HepG2 (cell line): ENCODE results near the gene KAZN. TPM values are rescaled to one million over a fixed set of nuclear protein-coding genes. Genes with fewer than 3 reads are reported as not detected.

Source experiments
- ATF1 ChIP-seq: IDR thresholded peaks from 2 replicates; pipeline ENCODE4 v1.6.1; 2016; ENCODE audit warnings: mild to moderate bottlenecking, control low read depth
- ATF7 ChIP-seq, 2 experiments: fragments of 450-650 bp in 1 of 2; sonication (generic) in 1 of 2; formaldehyde crosslinking in 1 of 2; IDR thresholded peaks; 2 replicates each; pipeline versions ENCODE4 v1.4.0 to v1.6.1; 2016 to 2020; ENCODE audit warnings: antibody characterized with exemption in 1 of 2, mild to moderate bottlenecking in 1 of 2, missing genetic modification reagents in 1 of 2
- ATF7-NPFF ChIP-seq: sonication (generic); formaldehyde crosslinking; IDR thresholded peaks from 2 replicates; pipeline ENCODE4 v1.8.1; 2023; ENCODE audit warnings: mild to moderate bottlenecking, low read depth, missing genetic modification reagents, moderate library complexity
- BATF2 ChIP-seq: sonication (generic); formaldehyde crosslinking; IDR thresholded peaks from 2 replicates; pipeline ENCODE4 v1.8.0; 2022; ENCODE audit warnings: mild to moderate bottlenecking, missing genetic modification reagents, moderate library complexity
- BRCA1 ChIP-seq: sonication (generic); formaldehyde crosslinking; IDR thresholded peaks from 2 replicates; pipeline ENCODE4 v1.4.0; 2020; ENCODE audit warnings: missing genetic modification reagents
- ERF ChIP-seq: IDR thresholded peaks from 2 replicates; pipeline ENCODE4 v1.6.1; 2018; ENCODE audit warnings: missing biosample characterization, missing genetic modification reagents
- HOXA3 ChIP-seq: sonication (generic); formaldehyde crosslinking; IDR thresholded peaks from 2 replicates; pipeline ENCODE4 v1.5.0; 2020; ENCODE audit warnings: missing genetic modification reagents
- IRF9 ChIP-seq: sonication (generic); formaldehyde crosslinking; IDR thresholded peaks from 2 replicates; pipeline ENCODE4 v1.8.0; 2022; ENCODE audit warnings: missing genetic modification reagents, mild to moderate bottlenecking, borderline replicate concordance
- ISL2 ChIP-seq: sonication (generic); formaldehyde crosslinking; IDR thresholded peaks from 2 replicates; pipeline ENCODE4 v1.5.0; 2020; ENCODE audit warnings: missing genetic modification reagents
- NBN ChIP-seq: fragments of 450-650 bp; conservative IDR thresholded peaks from 2 replicates; pipeline ENCODE4 v1.6.1; 2017
- NFYB ChIP-seq: sonication (generic); formaldehyde crosslinking; IDR thresholded peaks from 2 replicates; pipeline ENCODE4 v1.4.0; 2020; ENCODE audit warnings: missing genetic modification reagents
- PHF21A ChIP-seq: sonication (generic); formaldehyde crosslinking; IDR thresholded peaks from 2 replicates; pipeline ENCODE4 v1.5.0; 2020; ENCODE audit warnings: mild to moderate bottlenecking, missing genetic modification reagents
- RBM39 ChIP-seq: fragments of 200-400 bp; formaldehyde crosslinking; IDR thresholded peaks from one replicate; pipeline ENCODE4 v1.6.1; 2018; ENCODE audit warnings: antibody characterized with exemption, mild to moderate bottlenecking, low read depth, low read length; ENCODE audit not compliant: poor library complexity, severe bottlenecking
- RFXANK ChIP-seq: IDR thresholded peaks from 2 replicates; pipeline ENCODE4 v1.6.1; 2016
- SMARCC2 ChIP-seq: fragments of 450-650 bp; IDR thresholded peaks from 2 replicates; pipeline ENCODE4 v1.6.1; 2017; ENCODE audit warnings: antibody characterized with exemption, mild to moderate bottlenecking
- SNAPC5 ChIP-seq: sonication (generic); formaldehyde crosslinking; IDR thresholded peaks from 2 replicates; pipeline ENCODE4 v1.8.1; 2023; ENCODE audit warnings: mild to moderate bottlenecking, missing genetic modification reagents, borderline replicate concordance
- STAG1 ChIP-seq: sonication (generic); formaldehyde crosslinking; IDR thresholded peaks from 2 replicates; pipeline ENCODE4 v1.4.0; 2020; ENCODE audit warnings: missing genetic modification reagents
- TEF ChIP-seq: sonication (generic); formaldehyde crosslinking; IDR thresholded peaks from 2 replicates; pipeline ENCODE4 v1.5.0; 2020; ENCODE audit warnings: missing genetic modification reagents
- THAP11 ChIP-seq: IDR thresholded peaks from 2 replicates; pipeline ENCODE4 v1.6.1; 2016; ENCODE audit warnings: missing biosample characterization, missing genetic modification reagents
- TRIM24 ChIP-seq: sonication (generic); formaldehyde crosslinking; IDR thresholded peaks from 2 replicates; pipeline ENCODE4 v1.8.0; 2022; ENCODE audit warnings: mild to moderate bottlenecking, missing genetic modification reagents
- XBP1 ChIP-seq: sonication (generic); formaldehyde crosslinking; IDR thresholded peaks from 2 replicates; pipeline ENCODE4 v1.5.0; 2020; ENCODE audit warnings: missing genetic modification reagents
- YEATS2 ChIP-seq: sonication (generic); formaldehyde crosslinking; IDR thresholded peaks from 2 replicates; pipeline ENCODE4 v1.4.0; 2020; ENCODE audit warnings: missing genetic modification reagents, borderline replicate concordance
- ZBTB21 ChIP-seq: sonication (generic); formaldehyde crosslinking; IDR thresholded peaks from 2 replicates; pipeline ENCODE4 v1.4.0; 2020; ENCODE audit warnings: missing genetic modification reagents
- ZNF17 ChIP-seq: sonication (generic); formaldehyde crosslinking; IDR thresholded peaks from 2 replicates; pipeline ENCODE4 v1.5.0; 2020; ENCODE audit warnings: mild to moderate bottlenecking, missing genetic modification reagents
- ZNF251 ChIP-seq: sonication (generic); formaldehyde crosslinking; IDR thresholded peaks from 2 replicates; pipeline ENCODE4 v1.9.0; 2021; ENCODE audit warnings: mild to moderate bottlenecking, missing genetic modification reagents
- ZNF598 ChIP-seq: sonication (generic); formaldehyde crosslinking; IDR thresholded peaks from 2 replicates; pipeline ENCODE4 v1.5.1; 2020; ENCODE audit warnings: mild to moderate bottlenecking, missing genetic modification reagents, borderline replicate concordance
- ZNF616 ChIP-seq: sonication (generic); formaldehyde crosslinking; IDR thresholded peaks from 2 replicates; pipeline ENCODE4 v1.5.0; 2020; ENCODE audit warnings: low read depth, mild to moderate bottlenecking, missing genetic modification reagents
- ZNF737 ChIP-seq: sonication (generic); formaldehyde crosslinking; IDR thresholded peaks from 2 replicates; pipeline ENCODE4 v1.5.0; 2020; ENCODE audit warnings: missing genetic modification reagents, mild to moderate bottlenecking, borderline replicate concordance
- polyA plus RNA-seq, 8 experiments: library from polyadenylated mRNA; depleted of rRNA in 3 of 8; stranded (reverse) in 7 of 8; unstranded in 1 of 8; fragments of >200 nt; fragmentation: Illumina TruSeq in 4 of 8; extraction: Trizol in 4 of 8; gene quantifications; 2 replicates each; pipeline versions ENCODE4 v1.2.1 to v1.2.3, GENCODE V29; 2011 to 2016; ENCODE audit warnings: low read depth in 4 of 8, missing spikeins in 1 of 8, mixed read lengths in 1 of 8; ENCODE audit not compliant: insufficient read depth in 1 of 8
- total RNA-seq, 5 experiments: library from RNA; depleted of rRNA; stranded (reverse); fragments of >200 nt; fragmentation: Illumina TruSeq; extraction: Trizol; gene quantifications; 2 replicates each; pipeline ENCODE4 v1.2.3, GENCODE V29; 2016; ENCODE audit warnings: low read depth in 1 of 5
- TF ChIP-seq, protein P1 (sequence below): sonication (generic); formaldehyde crosslinking; IDR thresholded peaks from 2 replicates; pipeline ENCODE4 v1.5.0; 2020; ENCODE audit warnings: mild to moderate bottlenecking, missing genetic modification reagents

KAZN gene
- total and polyA plus RNA-seq, 2 of the 13 experiments (the other 11 are each of a cell fraction or from before 2014, with no cell fraction given), result 10.4 to 13.5 TPM

DNA sequence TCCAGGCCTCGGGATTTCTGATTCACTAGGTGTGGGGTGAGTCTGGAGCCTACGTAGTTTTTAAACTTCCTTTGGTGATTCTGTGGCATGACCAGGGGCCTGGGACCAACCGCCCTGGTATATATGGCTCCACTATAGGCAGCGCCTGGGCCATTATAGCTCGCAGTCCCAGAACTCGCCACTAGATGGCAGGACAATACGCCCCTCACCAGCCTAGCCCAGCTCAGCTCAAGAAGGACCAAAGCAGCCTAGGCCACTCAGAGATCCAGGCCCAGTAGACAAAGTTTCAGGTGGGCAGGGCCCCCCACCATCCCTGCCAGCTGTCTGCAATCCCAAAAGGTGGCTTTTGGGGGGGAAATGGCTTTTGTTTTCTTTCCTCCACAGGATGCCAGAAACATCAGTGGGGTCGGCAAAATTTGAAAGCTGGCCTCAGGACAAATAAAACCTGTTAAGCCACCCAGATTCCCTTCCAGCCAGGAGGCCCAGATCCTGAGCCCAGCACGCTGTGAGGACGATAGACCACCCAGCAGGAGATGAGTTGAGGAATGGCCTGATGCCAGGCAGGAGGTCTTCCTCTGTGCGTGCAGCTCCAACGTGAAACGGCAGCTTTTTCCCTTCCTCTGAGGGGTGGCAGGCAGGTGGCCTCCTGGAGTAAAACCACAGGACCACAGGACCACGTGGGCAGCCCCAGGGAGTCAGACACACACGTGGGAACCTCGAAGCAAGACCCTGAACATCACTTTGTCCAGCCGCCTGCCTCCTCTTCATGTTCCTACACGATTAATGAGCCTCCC, 530.2 kb downstream of the KAZN start (continued):
- TF ChIP-seq ATF1 (CRISPR knock-in tag), result no peak
- TF ChIP-seq TEF, result no peak
- TF ChIP-seq ZNF737 (CRISPR knock-in tag), result no peak
- 0 out of 2 replicates have a peak, but pooled peaks have one; percentile 22 for TF ChIP-seq THAP11 (CRISPR knock-in tag)
- peak; percentile 98 for TF ChIP-seq STAG1 (CRISPR knock-in tag)
- TF ChIP-seq ZNF17 (CRISPR knock-in tag), result no peak
- TF ChIP-seq XBP1 (CRISPR knock-in tag), result no peak
- 0 out of 2 replicates have a peak, but pooled peaks have one; percentile 6 for TF ChIP-seq PHF21A (CRISPR knock-in tag)
- TF ChIP-seq TRIM24 (CRISPR knock-in tag), result no peak
- no peak for TF ChIP-seq ZNF251 (CRISPR knock-in tag)
- no peak for TF ChIP-seq ZBTB21 (CRISPR knock-in tag)
- no peak for TF ChIP-seq ATF7 (IDR thresholded peaks at IDR 0.05)
- TF ChIP-seq ATF7 (CRISPR knock-in tag; IDR thresholded peaks at IDR 0.05), result peak; percentile 29; the same call in 1 of the 2 replicates
- TF ChIP-seq HOXA3 (CRISPR knock-in tag), result peak; percentile 26; the same call in 1 of the 2 replicates
- no peak for TF ChIP-seq SNAPC5 (CRISPR knock-in tag)
- no peak for TF ChIP-seq NBN
- TF ChIP-seq, protein P1, sequence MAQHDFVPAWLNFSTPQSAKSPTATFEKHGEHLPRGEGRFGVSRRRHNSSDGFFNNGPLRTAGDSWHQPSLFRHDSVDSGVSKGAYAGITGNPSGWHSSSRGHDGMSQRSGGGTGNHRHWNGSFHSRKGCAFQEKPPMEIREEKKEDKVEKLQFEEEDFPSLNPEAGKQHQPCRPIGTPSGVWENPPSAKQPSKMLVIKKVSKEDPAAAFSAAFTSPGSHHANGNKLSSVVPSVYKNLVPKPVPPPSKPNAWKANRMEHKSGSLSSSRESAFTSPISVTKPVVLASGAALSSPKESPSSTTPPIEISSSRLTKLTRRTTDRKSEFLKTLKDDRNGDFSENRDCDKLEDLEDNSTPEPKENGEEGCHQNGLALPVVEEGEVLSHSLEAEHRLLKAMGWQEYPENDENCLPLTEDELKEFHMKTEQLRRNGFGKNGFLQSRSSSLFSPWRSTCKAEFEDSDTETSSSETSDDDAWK (CRISPR knock-in tag), result no peak
- no peak for TF ChIP-seq ZNF598
- 0 out of 2 replicates have a peak, but pooled peaks have one; percentile 29 for TF ChIP-seq ISL2
- TF ChIP-seq RBM39, result no peak
- TF ChIP-seq ATF7-NPFF, result no peak
- TF ChIP-seq IRF9 (CRISPR knock-in tag), result no peak
- no peak for TF ChIP-seq RFXANK (CRISPR knock-in tag)
- TF ChIP-seq ZNF616 (CRISPR knock-in tag), result no peak
- TF ChIP-seq BRCA1 (CRISPR knock-in tag), result no peak
- TF ChIP-seq ERF (CRISPR knock-in tag), result peak; percentile 43; the same call in 1 of the 2 replicates
- TF ChIP-seq SMARCC2, result no peak
- no peak for TF ChIP-seq NFYB (CRISPR knock-in tag)
- no peak for TF ChIP-seq BATF2 (CRISPR knock-in tag)
- TF ChIP-seq YEATS2 (CRISPR knock-in tag), result 0 out of 2 replicates have a peak, but pooled peaks have one; percentile 14
